Mononuclear cell (primary cell): ENCODE measurements around the gene LRRD1. TPM values are rescaled to one million over a fixed set of nuclear protein-coding genes. Genes with fewer than 3 reads are reported as not detected.
A peak's percentile ranks its signal among the peaks of the same experiment; 100 is the strongest.
"Not testable (repeated sequence)": the region's sequence is repeated elsewhere in the genome, so short reads cannot be mapped to it uniquely, and the experiment has no call there.

Experiments
- H3K27me3 ChIP-seq: 2 replicates; pipeline ENCODE4 v1.6.0; 2011; ENCODE audit warnings: low read length, control low read depth; ENCODE audit not compliant: insufficient read depth
- H3K4me1 ChIP-seq: 2 replicates; pipeline ENCODE4 v1.5.1; 2011; ENCODE audit warnings: mild to moderate bottlenecking, low read length, control low read depth; ENCODE audit not compliant: insufficient read depth
- H3K4me3 ChIP-seq: 2 replicates; pipeline ENCODE4 v1.5.1; 2011; ENCODE audit warnings: mild to moderate bottlenecking, low read length, moderate library complexity
- H3K9me3 ChIP-seq: 2 replicates; pipeline ENCODE4 v1.5.1; 2011; ENCODE audit warnings: low read depth, mild to moderate bottlenecking, control low read depth, low read length
- total RNA-seq: library from RNA; depleted of rRNA; stranded (reverse); fragments of >200 nt; gene quantifications from one replicate; pipeline ENCODE4 v1.2.3, GENCODE V29; 2012

LRRD1 gene
- total RNA-seq, 1 donor, result 0.10 TPM

GRCh38 chr7:92156990-92157389 is 22.0 kb downstream of the LRRD1 start:
- Histone ChIP-seq H3K9me3 (no peaks in the 10 kb centered on the region), H3K4me3 (no peak overlapping the region), H3K4me1 (no peaks in the 10 kb centered on the region), H3K27me3 (no peaks in the 10 kb centered on the region)

GRCh38 chr7:92155108-92155739 is 23.7 kb downstream of the LRRD1 start:
- Histone ChIP-seq H3K4me3 (no peak overlapping the region), H3K4me1 (no peaks in the 10 kb centered on the region), H3K9me3 (no peaks in the 10 kb centered on the region)

DNA sequence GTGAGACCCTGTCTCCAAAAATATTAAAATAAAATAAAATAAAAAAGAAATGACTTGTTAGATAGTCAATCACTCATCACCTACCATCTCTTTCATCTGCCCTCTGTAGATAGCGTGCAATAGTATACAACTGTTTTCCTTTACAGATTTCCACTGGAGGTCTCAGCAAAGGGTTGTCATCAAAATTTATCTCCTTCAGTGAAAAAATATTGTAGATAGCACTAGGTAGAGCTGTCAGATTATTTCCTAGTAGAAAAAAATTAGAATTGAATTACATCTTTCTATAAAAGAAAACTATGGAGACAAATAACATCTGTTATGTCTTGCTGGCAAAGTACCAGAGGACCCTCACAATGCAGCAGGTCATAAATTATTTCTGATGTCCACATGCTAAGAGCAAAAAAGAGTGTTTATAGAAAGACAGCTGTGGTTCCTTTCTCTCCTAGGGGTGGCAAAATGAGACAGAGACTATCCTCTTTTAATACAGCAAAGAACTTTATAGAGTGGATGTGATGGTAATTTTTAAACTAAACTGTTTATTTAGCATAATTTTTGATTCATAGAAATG is 28.4 kb downstream of the LRRD1 start:
- no peaks in the 10 kb centered on the region for H3K9me3 ChIP-seq
- H3K4me3 ChIP-seq, result no peak overlapping the region
- H3K4me1 ChIP-seq, result no peaks in the 10 kb centered on the region
- no peaks in the 10 kb centered on the region for H3K27me3 ChIP-seq

More at GRCh38 chr7:92155108-92155739, 23.7 kb downstream of the LRRD1 start:
- no peaks in the 10 kb centered on the region for H3K27me3 ChIP-seq

DNA sequence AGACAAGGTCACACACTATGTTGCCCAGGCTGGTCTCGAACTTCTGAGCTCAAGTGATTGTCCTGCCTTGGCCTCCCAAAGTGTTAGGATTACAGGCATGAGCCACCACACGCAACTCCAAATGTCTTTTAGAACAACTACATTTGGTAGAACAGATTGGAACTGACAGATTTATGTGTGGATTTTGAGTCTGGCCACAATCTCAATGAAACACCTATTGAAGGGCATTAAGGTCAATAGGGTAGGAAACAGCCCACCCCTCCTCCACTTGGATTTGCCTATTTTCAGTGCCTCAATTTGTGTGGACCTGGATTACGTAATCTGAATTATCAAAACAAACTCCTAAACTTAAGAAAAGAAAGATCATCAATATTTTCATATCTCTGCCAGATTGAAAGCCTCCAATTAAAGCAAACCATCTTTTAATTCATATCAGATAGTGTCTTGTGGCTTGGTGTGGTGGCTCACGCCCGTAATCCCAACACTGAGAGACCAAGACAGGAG is 29.2 kb downstream of the LRRD1 start:
- H3K4me3 ChIP-seq, result no peak overlapping the region
- H3K27me3 ChIP-seq, result no peaks in the 10 kb centered on the region
- H3K4me1 ChIP-seq, result no peaks in the 10 kb centered on the region
- no peaks in the 10 kb centered on the region for H3K9me3 ChIP-seq

GRCh38 chr7:92143192-92143880 is 35.6 kb downstream of the LRRD1 start:
- not testable (repeated sequence) for H3K27me3 ChIP-seq, H3K4me3 ChIP-seq, H3K4me1 ChIP-seq, H3K9me3 ChIP-seq

GRCh38 chr7:92142791-92143190 is 36.2 kb downstream of the LRRD1 start:
- not testable (repeated sequence) for H3K27me3 ChIP-seq, H3K4me3 ChIP-seq

DNA sequence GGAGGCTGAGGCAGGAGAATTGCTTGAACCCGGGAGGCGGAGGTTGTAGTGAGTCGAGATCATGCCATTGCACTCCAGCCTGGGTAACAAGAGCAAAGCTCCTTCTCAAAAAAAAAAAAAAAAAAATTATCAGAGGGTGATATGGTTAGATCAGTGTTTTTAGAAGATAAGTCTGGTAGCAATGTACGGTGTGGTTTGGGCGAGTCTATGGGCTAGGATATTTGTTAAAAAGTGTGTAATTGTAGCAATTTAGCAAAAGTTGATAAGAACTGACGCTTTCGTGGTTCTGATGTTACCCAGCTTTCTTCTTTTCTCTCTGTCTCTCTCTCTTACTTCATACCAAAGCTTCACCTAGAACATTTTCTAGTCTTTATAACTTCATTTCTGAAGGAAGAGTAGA is 37.8 kb downstream of the LRRD1 start:
- no peaks in the 10 kb centered on the region for H3K4me1 ChIP-seq
- no peaks in the 10 kb centered on the region for H3K9me3 ChIP-seq

More at GRCh38 chr7:92142791-92143190, 36.2 kb downstream of the LRRD1 start:
- H3K9me3 ChIP-seq, H3K4me1 ChIP-seq: not testable (repeated sequence)

GRCh38 chr7:92137557-92137956 is 41.4 kb downstream of the LRRD1 start:
- Histone ChIP-seq H3K4me1 (peaks cover 14% of the 10 kb centered on the region), H3K27me3 (no peaks in the 10 kb centered on the region), H3K4me3 (no peak overlapping the region), H3K9me3 (no peaks in the 10 kb centered on the region)

More for the DNA sequence above, 37.8 kb downstream of the LRRD1 start:
- H3K4me3 ChIP-seq, result no peak overlapping the region
- H3K27me3 ChIP-seq, result no peaks in the 10 kb centered on the region

DNA sequence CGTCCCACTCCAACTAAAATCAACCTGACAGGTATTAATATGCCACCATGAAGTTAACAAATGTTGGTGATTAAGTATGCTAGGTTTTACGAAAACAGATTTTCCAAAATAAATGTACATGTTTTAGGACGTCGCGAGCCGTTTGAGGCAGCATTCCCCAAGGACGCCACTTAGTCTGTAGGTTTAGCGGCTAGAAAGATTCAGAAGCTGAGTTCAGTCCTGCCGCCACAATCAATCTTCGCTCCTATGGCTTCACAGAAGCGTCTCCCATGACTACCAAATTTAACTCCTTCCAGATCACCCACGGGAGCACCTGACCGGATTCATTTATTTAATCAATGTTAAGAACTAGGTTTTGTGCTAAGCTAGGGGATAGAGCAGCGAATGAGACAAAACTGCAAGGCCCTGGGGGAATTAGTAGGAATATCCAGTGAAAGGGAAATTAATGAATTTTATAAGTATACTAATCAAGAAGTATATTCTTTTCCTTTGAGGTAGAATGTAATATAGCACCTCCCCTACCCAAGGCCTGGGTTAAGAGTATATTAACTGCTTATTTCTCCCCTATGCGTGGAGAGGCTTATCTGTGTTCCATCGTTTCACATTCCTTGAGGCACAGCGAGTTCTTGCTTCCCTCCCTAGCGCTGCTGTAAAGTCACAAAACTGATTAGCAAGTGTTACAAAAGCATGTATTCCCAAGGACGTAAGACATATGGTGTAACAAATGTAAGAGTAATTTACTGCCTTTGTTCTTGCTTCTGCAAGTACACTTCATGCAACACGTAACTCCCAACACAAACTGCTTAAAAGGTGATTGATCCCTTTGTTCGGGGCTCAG is 43.7 kb downstream of the LRRD1 start:
- Histone ChIP-seq H3K4me1 (peaks cover 14% of the 10 kb centered on the region), H3K4me3 (peak overlapping the region; percentile 78), H3K9me3 (no peaks in the 10 kb centered on the region), H3K27me3 (no peaks in the 10 kb centered on the region)

DNA sequence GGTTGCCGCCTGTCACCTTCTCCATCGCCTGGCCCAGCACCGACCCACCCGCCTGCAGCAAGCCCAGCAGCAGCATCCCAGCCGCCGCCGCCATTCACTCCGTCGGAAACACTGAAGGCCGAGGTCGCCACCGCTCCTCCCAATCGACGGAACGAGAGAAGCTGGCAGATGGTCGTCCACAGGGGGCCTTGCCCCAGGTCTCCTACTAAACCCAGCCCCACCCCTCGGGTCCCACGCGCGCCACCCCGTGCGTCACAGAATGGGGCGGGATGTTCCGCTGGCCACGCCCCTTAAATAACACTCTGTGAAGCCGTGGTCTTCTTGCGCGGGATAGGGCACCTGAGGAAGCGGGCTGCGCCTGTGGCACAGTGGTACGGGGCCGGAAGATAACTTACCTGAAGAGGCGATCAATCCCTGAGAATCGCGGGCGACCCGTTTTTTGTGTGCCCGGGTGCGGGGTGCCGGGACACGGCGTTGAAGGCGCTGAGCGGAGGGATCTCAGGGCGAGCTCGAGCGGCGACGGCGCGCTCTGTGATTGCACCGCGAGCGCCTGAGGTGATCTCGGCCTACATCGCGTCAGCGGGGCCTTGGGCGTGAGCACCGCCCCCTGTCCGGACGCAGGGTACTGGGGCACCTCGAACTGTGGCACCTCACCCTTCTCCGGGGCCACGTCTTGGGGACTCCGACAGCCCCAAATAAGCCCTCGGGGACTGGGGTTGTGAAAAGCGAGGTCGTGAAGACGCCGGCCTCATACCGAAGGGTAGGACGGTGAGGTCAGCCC is 44.5 kb downstream of the LRRD1 start, which contains the start of gene CYP51A1:
TSS of gene CYP51A1 (minus strand) at position 207 of the 781 bp plus-strand sequence. CDS start at position 94, 113 bp downstream.
- H3K4me3 ChIP-seq, result peak within 1 kb of the TSS; percentile 78
- H3K27me3 ChIP-seq, result no peaks in the 10 kb centered on the region
- peaks cover 14% of the 10 kb centered on the region for H3K4me1 ChIP-seq
- H3K9me3 ChIP-seq, result no peaks in the 10 kb centered on the region

DNA sequence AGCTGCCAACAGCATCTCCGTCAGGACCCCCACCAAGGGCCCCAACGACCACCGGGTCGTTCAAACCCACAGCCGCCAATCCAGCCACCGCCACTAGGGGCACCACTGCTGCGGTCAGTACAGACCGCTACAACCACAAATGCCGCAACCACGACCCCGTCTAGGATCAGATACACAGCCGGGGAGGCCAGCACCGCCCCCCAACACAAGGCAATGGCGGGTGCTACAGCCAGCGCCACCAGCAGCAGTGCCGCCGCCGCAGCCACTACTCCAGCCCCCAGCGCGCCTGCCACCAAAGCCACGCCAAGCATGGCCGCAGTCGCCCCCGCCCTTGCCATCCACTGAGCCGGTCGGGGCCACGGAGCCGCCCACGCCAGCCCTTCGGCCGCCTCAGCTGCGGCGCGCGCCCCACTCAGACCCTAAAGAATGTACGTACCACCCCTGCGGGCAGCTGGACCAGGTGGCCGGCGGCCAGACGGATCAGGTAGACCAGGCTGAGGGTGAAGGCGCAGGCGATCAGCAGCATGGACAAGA is 45.1 kb downstream of the LRRD1 start:
- Histone ChIP-seq H3K27me3 (no peaks in the 10 kb centered on the region), H3K9me3 (no peaks in the 10 kb centered on the region), H3K4me3 (peak overlapping the region; percentile 78), H3K4me1 (peaks cover 14% of the 10 kb centered on the region)

DNA sequence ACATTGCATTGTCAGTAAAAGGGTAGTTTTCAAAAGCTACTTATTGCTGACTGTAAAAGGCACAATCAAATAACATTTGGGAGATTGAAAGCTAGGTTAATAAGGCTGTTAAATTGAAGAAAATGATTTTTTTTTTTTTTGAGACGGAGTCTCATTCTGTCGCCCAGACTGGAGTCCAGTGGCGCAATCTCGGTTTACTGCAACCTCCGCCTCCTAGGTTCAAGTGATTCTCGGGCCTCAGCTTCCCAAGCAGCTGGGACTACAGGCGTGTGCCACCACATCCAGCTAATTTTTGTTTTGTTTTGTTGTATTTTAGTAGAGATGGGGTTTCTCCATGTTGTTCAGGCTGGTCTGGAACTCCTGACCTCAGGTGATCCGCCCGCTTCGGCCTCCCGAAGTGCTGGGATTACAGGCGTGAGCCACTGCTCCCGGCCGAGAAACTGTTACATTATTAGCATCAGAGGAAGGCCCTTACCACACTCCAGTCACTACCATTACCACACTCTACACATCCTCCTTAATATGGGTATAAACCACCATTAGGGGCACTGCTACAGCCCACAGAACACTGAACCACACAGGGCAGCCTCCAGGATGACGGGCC is 45.7 kb downstream of the LRRD1 start:
- Histone ChIP-seq H3K4me1 (peaks cover 14% of the 10 kb centered on the region), H3K4me3 (peak overlapping the region; percentile 78), H3K27me3 (no peaks in the 10 kb centered on the region), H3K9me3 (no peaks in the 10 kb centered on the region)

GRCh38 chr7:92131764-92132330 is 47.1 kb downstream of the LRRD1 start:
- H3K27me3 ChIP-seq, result no peaks in the 10 kb centered on the region
- H3K9me3 ChIP-seq, result no peaks in the 10 kb centered on the region
- H3K4me3 ChIP-seq, result no peak overlapping the region
- peaks cover 14% of the 10 kb centered on the region for H3K4me1 ChIP-seq
